Panc1 (cell line): ENCODE measurements around the gene HMCN2. TPM values are rescaled to one million over a fixed set of nuclear protein-coding genes. Genes with fewer than 3 reads are reported as not detected.

Source experiments
- ATAC-seq: fragments of 200-7000 bp; cut with Tn5 transposase; 2 replicates; pipeline ENCODE4 v1.9.1; 2020; ENCODE audit warnings: mild to moderate bottlenecking, moderate library complexity
- BruUV-seq: library from RNA; stranded (reverse); fragments of 400-500 nt; replicated peaks from 2 replicates; lab custom pipeline; 2021; lab: Mats Ljungman, UMichigan
- CTCF ChIA-PET: fragments of 300-600 bp; sonication (Branson Sonifier 250); formaldehyde crosslinking; loops from one replicate; lab custom pipeline; 2022; ENCODE audit warnings: antibody characterized with exemption; lab: Charles Lee
- POLR2A ChIA-PET: fragments of 300-600 bp; sonication (Branson Sonifier 250); formaldehyde crosslinking; loops from one replicate; lab custom pipeline; 2022; ENCODE audit warnings: antibody characterized with exemption; lab: Charles Lee
- DNase-seq: peaks from one replicate; pipeline ENCODE4 v3.0.0-alpha.2; 2010; ENCODE audit warnings: low read depth, low spot score
- H3K27ac ChIP-seq: 2 replicates; pipeline ENCODE4 v1.5.1; 2011; ENCODE audit warnings: mild to moderate bottlenecking, low read length, inconsistent platforms
- H3K27me3 ChIP-seq: fragments of 200-500 bp; sonication (Bioruptor generic); 2 replicates; pipeline ENCODE4 v1.6.0; 2014; ENCODE audit warnings: low read length, inconsistent platforms; ENCODE audit not compliant: control insufficient read depth, insufficient read depth
- H3K36me3 ChIP-seq: fragments of 200-500 bp; sonication (Bioruptor generic); 2 replicates; pipeline ENCODE4 v1.5.1; 2014; ENCODE audit warnings: inconsistent platforms, mild to moderate bottlenecking, low read length, moderate library complexity; ENCODE audit not compliant: control insufficient read depth, insufficient read depth
- H3K4me1 ChIP-seq: 2 replicates; pipeline ENCODE4 v1.5.1; 2011; ENCODE audit warnings: inconsistent platforms, mild to moderate bottlenecking, low read length, moderate library complexity; ENCODE audit not compliant: control insufficient read depth, insufficient read depth
- H3K4me3 ChIP-seq, 2 experiments: 2 replicates each; pipeline ENCODE4 v1.5.1; 2011 to 2012; ENCODE audit warnings: low read depth in 2 of 2, low read length in 2 of 2, mild to moderate bottlenecking in 2 of 2, inconsistent platforms in 1 of 2, moderate library complexity in 1 of 2
- H3K9me3 ChIP-seq: fragments of 200-500 bp; sonication (Bioruptor generic); 2 replicates; pipeline ENCODE4 v1.5.1; 2014; ENCODE audit warnings: low read depth, mild to moderate bottlenecking, inconsistent platforms, low read length, moderate library complexity; ENCODE audit not compliant: control insufficient read depth, insufficient read depth
- POLR2AphosphoS5 ChIP-seq: IDR thresholded peaks from 2 replicates; pipeline ENCODE4 v1.6.1; 2012; ENCODE audit warnings: mild to moderate bottlenecking, low read depth, low read length, moderate library complexity
- SIN3A ChIP-seq: IDR thresholded peaks from 2 replicates; pipeline ENCODE4 v1.6.1; 2012; ENCODE audit warnings: low read depth, mild to moderate bottlenecking, low read length, moderate library complexity, borderline replicate concordance; ENCODE audit not compliant: insufficient read depth
- TCF7L2 ChIP-seq: IDR thresholded peaks from 2 replicates; pipeline ENCODE4 v1.6.1; 2011; ENCODE audit warnings: mild to moderate bottlenecking, low read depth, low read length, inconsistent platforms
- in situ Hi-C: cut with HindIII; loops from 2 replicates; pipeline ENCODE4 v1.10.0; 2016; ENCODE audit warnings: low sequenced_read_pairs, low pct_unique_long_range_greater_than_20kb
- intact Hi-C: fragments of 100-400 bp; cut with micrococcal nuclease; formaldehyde crosslinking; loops from one replicate; pipeline ENCODE4 v1.10.0; 2022; ENCODE audit not compliant: unreplicated experiment
- total RNA-seq: library from RNA; stranded (reverse); gene quantifications from one replicate; pipeline ENCODE4 v1.2.1, GENCODE V29; 2021; ENCODE audit not compliant: unreplicated experiment
- TF ChIP-seq, protein P1 (sequence below), 2 experiments: IDR thresholded peaks; 2 replicates each; pipeline ENCODE4 v1.6.1; 2011 to 2012; ENCODE audit warnings: low read depth in 2 of 2, control low read depth in 1 of 2, low read length in 1 of 2, mild to moderate bottlenecking in 1 of 2, moderate library complexity in 1 of 2; ENCODE audit not compliant: insufficient read depth in 1 of 2
- TF ChIP-seq, protein P2 (sequence below): fragments of 450-650 bp; IDR thresholded peaks from 2 replicates; pipeline ENCODE4 v1.5.1; 2017; ENCODE audit warnings: mild to moderate bottlenecking

The HMCN2 gene
- total RNA-seq, 1 experiment from 2014 or later: 0.05 TPM

DNA sequence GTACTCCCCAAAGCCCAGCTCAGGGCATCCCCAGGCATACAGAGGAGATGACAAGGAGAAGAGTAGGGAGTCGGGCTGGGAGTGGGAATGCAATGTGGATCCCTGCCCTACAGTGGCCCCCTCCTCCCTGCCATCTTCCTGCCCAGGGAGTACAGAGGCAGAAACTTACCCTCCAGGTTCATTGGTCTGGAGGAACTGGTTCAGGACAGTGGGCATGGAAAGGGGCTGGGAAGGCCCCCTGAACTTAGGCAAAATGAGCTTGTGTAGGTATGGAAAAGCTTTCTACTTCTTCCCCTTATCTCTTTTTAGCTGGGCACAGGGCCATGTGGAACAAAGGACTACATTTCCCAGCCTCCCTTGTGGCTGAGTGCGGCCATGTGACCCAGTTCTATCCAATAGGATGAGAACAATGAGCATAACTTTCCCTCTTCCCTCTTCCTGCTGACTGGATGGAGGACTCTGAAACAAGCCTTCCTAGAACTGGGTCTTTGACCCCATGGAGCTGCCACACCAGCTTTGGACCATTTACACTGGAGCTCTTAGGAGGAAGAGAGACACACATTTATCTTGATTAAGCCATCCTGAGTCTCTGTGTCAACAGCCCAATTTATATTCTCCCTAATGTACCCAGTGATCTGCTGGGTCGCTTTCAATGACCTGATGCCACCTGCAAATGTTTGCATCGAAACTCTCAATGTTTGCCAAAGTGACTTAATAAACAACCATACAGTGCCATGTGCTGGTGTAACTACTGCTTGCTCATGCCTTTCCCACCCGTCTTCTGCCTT is 25.0 kb upstream of the HMCN2 start:
- DNase-seq (no peak), ATAC-seq (peak; percentile 74)
- Histone ChIP-seq H3K4me3 (no peak overlapping the region), H3K27me3 (no peaks in the 10 kb centered on the region), H3K9me3 (no peaks in the 10 kb centered on the region), H3K4me1 (no peaks in the 10 kb centered on the region), H3K27ac (no peak overlapping the region), H3K36me3 (no peaks in the 10 kb centered on the region)
- in situ Hi-C loops (no loop called here), intact Hi-C loops (loop anchor here (5.0 to 10.0 kb wide), 2 partner anchors 133 to 174 kb away; no protein-coding TSS in a partner anchor)
- POLR2A ChIA-PET: no interaction called here
- TF ChIP-seq POLR2AphosphoS5 (no peak), TCF7L2 (no peak), SIN3A (no peak)
- TF ChIP-seq, protein P1, sequence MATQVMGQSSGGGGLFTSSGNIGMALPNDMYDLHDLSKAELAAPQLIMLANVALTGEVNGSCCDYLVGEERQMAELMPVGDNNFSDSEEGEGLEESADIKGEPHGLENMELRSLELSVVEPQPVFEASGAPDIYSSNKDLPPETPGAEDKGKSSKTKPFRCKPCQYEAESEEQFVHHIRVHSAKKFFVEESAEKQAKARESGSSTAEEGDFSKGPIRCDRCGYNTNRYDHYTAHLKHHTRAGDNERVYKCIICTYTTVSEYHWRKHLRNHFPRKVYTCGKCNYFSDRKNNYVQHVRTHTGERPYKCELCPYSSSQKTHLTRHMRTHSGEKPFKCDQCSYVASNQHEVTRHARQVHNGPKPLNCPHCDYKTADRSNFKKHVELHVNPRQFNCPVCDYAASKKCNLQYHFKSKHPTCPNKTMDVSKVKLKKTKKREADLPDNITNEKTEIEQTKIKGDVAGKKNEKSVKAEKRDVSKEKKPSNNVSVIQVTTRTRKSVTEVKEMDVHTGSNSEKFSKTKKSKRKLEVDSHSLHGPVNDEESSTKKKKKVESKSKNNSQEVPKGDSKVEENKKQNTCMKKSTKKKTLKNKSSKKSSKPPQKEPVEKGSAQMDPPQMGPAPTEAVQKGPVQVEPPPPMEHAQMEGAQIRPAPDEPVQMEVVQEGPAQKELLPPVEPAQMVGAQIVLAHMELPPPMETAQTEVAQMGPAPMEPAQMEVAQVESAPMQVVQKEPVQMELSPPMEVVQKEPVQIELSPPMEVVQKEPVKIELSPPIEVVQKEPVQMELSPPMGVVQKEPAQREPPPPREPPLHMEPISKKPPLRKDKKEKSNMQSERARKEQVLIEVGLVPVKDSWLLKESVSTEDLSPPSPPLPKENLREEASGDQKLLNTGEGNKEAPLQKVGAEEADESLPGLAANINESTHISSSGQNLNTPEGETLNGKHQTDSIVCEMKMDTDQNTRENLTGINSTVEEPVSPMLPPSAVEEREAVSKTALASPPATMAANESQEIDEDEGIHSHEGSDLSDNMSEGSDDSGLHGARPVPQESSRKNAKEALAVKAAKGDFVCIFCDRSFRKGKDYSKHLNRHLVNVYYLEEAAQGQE (IDR thresholded peaks at IDR 0.05; ENCODE audit: insufficient read depth in 1 of 2, low read depth in 2 of 2, low read length in 1 of 2): no peak
- TF ChIP-seq, protein P2, sequence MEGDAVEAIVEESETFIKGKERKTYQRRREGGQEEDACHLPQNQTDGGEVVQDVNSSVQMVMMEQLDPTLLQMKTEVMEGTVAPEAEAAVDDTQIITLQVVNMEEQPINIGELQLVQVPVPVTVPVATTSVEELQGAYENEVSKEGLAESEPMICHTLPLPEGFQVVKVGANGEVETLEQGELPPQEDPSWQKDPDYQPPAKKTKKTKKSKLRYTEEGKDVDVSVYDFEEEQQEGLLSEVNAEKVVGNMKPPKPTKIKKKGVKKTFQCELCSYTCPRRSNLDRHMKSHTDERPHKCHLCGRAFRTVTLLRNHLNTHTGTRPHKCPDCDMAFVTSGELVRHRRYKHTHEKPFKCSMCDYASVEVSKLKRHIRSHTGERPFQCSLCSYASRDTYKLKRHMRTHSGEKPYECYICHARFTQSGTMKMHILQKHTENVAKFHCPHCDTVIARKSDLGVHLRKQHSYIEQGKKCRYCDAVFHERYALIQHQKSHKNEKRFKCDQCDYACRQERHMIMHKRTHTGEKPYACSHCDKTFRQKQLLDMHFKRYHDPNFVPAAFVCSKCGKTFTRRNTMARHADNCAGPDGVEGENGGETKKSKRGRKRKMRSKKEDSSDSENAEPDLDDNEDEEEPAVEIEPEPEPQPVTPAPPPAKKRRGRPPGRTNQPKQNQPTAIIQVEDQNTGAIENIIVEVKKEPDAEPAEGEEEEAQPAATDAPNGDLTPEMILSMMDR: no peak
- BruUV-seq: no TSS peak
- CTCF ChIA-PET: no interaction called here

DNA sequence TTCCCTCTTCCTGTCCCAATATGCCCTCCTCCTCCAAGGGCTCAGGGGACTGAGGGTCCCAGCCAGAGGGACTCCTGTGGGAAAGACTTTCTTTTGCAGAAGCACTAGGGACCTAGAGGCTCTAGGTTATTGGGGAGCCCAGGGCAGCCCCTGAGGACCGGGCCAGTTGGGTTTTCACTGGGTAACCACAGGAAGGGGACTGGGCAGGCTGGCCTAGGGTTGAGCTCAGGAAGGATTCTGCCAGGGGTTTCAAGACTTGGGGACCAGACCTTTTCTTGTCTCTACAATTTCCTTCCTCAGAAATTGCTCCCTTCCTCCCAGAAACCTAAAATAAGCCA is 24.4 kb upstream of the HMCN2 start:
- no peaks in the 10 kb centered on the region for H3K9me3 ChIP-seq
- DNase-seq: no peak
- no peak overlapping the region for H3K4me3 ChIP-seq
- no peaks in the 10 kb centered on the region for H3K27me3 ChIP-seq
- CTCF ChIA-PET: no interaction called here
- TF ChIP-seq, protein P2: no peak
- TF ChIP-seq POLR2AphosphoS5 (no peak), TCF7L2 (no peak), SIN3A (no peak)
- TF ChIP-seq, protein P1 (IDR thresholded peaks at IDR 0.05; ENCODE audit: insufficient read depth in 1 of 2, low read depth in 2 of 2, low read length in 1 of 2): no peak
- no peaks in the 10 kb centered on the region for H3K4me1 ChIP-seq
- H3K27ac ChIP-seq: no peak overlapping the region
- no peak for ATAC-seq
- POLR2A ChIA-PET: no interaction called here
- no TSS peak for BruUV-seq
- intact Hi-C loops: loop anchor here (5.0 to 10.0 kb wide), 2 partner anchors 134 to 174 kb away; no protein-coding TSS in a partner anchor
- in situ Hi-C loops: no loop called here
- no peaks in the 10 kb centered on the region for H3K36me3 ChIP-seq
